Stimulated activated CD8-positive, alpha-beta memory T cell treated with anti-CD3 and anti-CD28 coated beads, Interleukin-4, amount 100 ng/mL, for 4 hours (primary cell): ENCODE measurements around the gene IRF8.

Experiments used
- DNase-seq, 2 donors: peaks; one replicate each; pipeline ENCODE4 v3.0.0-alpha.2; 2020; ENCODE audit warnings: low read depth in 2 of 2, low spot score in 1 of 2

The IRF8 gene

DNA sequence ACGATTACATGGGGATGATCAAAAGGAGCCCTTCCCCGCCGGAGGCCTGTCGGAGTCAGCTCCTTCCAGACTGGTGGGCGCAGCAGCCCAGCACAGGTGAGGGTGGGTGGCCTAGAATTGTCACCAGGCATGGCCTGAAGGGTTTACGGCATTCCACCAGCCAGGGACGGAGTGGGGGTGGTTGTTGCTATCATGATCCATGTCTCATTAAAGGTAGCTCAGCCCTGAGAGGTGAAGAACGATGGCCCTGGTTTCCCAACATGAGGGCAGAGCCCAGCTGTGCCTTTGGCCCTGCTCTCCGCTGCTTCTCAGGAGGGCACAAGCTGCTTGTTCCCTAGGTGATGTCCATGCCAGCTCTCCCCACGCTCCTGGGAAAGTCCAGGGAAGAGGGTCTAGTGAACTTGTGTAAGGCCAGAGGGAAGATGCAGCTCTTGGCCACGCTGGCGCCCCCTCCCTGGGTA, 14.2 kb downstream of the IRF8 start:
- no peak for DNase-seq

DNA sequence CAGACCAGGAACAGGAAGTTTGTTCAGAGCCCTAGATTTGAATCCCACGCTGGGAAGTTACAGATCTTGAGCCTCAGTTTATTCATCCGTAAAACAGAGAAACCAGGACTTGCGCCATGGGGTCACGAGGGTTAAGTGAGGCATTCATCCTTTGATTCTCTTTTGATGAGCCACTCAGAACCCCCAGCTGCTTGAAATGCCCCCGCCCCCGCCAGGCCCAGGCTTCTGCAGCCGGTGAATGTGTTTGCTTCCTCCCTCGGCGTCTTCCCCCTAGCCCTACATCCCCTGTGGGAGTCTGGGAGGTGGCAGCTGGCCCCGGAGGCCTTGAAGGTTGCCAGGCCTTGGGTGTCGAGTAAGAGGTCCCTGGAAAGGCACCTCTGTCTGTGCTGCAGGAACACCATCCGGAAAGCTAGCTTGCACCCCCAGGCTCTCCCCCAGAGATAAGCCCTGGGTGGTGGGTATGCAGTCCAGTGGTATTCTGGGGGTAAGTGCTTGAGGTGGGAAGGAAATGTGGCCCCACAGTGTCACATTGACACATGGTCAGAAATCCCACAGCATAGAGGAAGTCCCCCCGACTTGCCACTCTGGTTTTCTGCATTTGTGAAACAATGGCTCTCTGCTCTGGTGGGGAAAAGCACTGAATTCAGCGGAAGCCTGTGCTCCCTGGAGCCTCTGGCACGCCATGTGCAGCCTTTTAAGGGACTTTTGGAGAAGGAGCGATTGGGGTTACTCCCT, 14.9 kb downstream of the IRF8 start:
- no peak for DNase-seq

DNA sequence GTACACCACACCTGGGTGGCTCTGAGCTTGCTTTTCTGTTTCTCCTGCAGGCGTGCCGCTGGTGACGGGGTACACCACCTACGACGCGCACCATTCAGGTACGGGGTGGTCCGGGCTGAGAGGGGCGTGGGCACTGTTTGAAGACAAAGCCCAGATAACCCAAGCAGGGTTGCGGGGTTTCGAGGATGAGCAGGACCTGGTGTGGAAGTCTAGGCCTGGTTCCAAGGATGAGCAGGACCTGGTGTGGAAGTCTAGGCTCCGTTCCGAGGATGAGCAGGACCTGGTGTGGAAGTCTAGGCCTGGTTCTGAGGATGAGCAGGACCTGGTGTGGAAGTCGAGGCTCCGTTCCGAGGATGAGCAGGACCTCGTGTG, 15.4 kb downstream of the IRF8 start:
- DNase-seq = no peak

DNA sequence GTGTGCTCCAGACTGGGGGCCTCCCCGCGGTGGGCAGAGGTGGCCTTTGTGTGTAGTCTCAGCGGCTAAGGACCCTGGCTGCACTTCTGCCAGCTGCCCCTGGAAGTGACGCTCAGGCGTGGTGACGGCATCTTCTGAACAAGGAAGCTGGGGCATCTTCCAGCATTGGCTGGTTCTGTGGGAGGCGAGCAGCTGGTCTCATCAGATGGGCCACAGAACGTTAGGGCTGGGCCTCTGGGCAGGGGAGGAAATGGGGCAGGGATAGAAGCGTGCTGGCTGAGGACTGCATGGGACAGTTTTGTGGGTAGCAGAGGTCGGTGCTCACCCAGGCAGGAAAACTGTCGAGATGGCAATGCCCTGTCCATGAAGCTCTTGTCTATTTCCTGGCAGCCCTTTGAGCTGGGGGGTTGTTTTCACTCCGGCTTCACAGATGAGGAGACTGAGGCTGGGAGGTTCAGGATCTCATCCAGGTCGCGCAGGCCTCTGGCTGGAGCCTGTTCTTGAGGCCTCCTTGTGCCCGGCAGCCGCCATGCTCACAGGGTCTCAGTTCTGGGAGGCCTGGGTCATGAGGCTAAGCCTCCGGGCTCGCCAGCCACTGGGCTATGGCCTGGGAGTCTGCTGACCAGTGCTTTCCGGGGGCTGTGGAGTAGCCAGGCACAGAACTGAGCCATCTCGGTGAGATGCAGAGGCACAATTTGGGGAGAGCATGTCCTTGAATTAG, 16.3 kb downstream of the IRF8 start:
- DNase-seq = no peak

DNA sequence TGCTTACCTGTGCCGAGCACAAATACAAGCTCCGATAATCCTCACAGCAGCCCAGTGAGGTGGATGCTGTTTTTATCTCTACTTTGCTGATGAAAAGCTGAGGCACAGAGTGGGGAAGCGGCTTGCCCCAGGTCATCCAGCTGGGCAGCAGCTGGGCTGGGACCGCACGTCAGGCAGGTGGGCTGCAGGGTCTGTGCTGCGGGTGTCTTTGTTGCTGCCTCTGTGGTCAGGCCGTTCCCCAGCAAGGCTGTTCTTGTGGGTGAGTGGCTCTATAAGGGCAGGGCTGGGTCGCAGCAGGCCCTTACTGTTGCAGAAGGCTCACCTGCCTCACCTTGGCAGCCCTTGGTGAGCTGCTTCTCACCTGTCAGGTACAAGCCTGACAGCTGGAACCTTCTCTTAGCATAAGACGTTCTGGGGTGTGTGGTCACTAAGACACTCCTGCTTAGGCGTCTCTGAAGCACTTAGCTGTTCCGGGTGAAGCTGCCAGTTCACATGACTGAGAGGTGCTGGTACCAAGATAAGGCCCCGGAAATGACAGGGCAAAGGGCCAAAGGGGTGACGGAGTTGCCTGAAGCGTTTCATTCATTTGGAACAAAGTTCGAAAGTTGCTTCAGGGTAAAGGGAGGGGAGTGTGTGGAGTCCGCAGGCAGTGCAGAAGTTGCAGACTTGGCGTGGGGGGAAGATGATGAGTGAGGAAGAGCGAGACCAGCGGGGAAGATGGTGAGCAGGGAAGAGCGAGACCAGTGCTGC, 17.4 kb downstream of the IRF8 start:
- no peak for DNase-seq

DNA sequence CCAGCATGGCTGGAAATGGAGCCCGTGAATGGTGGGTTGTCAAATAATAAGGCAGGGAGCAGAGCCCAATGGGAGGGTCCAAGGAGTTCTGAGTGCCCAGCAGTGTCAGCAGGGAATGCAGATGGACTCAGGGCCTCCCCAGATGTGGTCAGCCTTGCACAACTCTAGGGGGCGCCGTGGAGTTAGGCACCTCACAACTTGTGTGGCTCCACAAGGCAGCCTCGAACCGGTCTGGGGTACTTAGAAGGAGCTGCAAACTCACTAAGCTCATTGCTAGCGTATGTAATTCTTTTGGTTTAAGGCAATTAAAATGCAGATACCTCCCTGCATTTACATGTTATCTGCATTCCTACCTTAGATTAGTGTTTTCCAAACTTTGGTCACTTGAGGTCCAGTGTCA, 18.1 kb downstream of the IRF8 start:
- no peak for DNase-seq

DNA sequence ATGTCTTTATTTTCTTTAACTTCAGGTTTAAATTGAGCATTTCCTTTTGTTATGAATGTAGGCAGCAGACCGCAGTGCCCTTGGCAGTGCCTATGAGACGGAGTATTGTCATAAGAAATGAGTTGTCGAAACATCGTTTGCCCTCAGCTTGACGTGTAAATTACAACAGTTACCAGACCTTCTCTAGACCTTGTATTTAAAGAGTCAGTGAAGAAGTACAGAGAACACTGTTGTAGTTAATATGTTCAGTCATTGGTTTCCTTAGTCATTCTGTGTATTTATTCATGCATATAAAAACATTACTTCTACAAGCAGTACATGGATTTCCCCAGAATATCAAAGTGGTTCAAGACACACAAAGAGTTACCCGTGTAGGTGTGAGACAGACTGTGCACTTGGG, 19.0 kb downstream of the IRF8 start:
- no peak for DNase-seq

DNA sequence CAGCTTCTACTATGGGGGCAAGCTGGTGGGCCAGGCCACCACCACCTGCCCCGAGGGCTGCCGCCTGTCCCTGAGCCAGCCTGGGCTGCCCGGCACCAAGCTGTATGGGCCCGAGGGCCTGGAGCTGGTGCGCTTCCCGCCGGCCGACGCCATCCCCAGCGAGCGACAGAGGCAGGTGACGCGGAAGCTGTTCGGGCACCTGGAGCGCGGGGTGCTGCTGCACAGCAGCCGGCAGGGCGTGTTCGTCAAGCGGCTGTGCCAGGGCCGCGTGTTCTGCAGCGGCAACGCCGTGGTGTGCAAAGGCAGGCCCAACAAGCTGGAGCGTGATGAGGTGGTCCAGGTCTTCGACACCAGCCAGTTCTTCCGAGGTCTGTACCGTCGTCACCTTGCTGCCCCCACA, 19.5 kb downstream of the IRF8 start:
- DNase-seq = no peak

DNA sequence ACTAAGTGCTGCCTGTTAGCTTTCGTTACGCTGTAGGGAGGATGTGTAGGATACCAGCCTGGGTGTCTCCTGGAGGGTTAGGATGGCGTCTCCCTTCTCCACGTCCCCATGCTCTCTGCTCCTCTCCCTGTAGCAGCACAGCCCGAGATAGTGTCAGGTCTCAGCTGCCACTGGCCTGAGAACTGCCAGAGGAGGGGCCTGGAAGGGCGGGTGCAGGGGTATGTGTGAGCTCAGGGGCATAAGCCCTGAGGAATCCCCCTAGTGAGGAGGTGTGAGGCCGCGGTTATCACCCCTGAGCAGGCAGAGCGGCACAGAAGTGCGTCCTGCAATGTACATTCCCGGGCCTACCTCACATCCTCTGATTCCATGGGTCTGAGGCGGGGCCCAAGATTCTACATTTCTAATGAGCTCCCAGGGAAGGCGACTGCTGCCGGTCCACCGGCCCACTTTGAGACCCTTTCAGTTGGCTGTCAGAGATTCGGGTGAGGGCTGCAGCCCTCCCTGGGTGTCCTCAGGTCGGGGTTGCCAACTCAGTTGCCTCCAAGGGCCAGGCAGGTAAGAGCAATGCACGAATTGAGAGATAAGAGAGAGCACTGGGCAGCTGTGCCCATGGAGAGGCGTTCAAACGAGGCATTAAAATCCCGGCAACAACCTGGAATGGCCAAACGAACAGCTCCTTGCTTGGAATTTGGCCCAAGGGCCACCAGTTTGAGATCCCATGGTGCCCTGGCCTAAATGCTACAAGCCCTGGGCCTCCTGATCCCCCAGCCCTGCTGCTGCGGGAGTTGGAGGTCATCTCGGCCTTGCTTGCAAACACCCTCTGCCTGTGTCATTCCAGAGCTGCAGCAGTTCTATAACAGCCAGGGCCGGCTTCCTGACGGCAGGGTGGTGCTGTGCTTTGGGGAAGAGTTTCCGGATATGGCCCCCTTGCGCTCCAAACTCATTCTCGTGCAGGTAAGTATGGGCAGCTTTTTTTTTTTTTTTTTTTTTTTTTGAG, 20.6 kb downstream of the IRF8 start:
- DNase-seq = no peak

DNA sequence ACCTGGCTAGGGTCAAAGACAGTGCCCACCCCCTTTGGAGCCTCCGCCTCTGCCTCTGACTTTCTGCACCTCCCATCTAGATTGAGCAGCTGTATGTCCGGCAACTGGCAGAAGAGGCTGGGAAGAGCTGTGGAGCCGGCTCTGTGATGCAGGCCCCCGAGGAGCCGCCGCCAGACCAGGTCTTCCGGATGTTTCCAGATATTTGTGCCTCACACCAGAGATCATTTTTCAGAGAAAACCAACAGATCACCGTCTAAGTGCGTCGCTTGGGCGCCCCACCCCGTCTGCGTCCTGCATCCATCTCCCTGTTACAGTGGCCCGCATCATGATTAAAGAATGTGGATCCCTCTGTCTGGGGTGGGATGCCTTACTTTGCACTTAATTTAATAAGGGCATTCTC, 22.1 kb downstream of the IRF8 start:
- no peak for DNase-seq

DNA sequence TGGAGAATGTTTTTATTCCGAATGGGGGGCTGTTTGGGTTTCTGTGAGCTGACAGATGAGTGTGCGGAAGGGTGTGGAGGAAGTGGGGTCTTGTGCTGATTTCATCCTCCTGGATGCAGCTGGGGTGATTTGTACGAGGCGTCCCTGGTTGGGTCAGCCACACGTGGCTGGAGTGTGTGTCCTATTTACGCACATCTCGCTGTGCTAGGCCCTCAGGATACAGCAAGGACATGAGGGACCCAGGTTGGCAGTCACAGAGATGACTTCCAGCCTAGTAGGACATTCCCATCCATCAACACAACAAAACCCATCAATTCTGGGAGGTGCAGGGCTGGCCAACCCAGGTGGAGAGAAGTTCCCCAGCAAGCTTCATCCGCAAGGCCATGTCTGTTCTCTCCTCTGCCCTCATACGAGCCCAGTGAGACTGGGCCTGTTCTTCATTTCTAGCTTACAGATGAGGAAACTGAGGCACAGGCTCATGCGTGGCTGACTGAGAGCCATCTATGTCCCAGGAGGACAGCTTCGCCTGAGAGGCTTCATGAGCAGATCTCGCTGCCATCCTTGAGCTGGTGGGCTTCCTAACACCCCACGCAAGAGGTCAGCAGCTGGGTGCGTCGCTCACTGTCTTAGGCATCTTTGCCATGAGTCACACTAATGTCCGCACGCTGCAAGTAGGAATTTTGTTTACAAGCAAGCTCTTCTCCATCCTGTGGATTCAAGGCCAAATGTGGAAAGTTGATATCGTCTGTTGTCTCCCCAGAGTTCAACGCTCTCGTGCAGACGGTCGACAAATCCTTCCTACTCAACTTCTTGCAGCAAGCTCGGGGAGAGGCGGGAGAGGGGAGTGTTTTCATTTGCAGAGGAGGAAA, 24.4 kb downstream of the IRF8 start:
- no peak for DNase-seq

DNA sequence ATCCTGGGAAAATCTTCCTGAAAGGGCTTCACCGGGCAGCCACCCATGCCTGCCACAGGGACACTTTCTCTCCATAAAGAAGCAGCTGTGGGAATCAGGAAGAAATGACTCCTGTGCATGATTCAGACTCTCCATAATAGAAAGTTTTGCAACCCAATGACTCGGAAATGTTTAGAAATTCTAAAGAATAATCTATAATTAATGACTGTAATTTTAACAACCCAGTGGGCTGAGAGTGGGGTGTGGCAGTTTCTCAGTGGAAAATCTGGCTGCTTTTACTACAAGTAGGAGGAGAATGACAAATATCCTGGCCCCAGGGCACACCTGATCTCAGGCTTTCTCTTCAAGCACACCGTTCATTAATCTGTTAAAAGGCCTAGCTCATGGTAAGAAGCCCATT, 25.7 kb downstream of the IRF8 start:
- DNase-seq = no peak

DNA sequence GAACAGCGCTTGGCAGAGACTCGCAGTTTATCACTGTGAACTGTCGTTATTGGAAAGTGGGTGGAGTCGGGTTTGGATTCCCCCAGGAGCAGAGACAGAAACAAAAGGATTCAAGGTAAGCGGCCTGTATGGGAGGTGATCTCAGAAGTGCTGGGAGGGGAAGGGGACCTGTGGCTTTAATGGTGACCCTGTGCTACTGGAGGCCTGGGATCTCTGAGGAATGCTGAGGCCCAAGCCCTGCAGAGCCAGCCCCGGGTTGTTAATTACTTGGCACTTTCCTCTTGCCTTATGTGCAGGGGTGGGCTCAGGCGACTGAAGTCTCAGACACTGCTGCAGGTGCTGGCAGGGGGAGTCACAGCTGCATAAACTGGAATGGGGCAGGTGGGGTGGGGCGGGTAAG, 27.4 kb downstream of the IRF8 start:
- DNase-seq = no peak

DNA sequence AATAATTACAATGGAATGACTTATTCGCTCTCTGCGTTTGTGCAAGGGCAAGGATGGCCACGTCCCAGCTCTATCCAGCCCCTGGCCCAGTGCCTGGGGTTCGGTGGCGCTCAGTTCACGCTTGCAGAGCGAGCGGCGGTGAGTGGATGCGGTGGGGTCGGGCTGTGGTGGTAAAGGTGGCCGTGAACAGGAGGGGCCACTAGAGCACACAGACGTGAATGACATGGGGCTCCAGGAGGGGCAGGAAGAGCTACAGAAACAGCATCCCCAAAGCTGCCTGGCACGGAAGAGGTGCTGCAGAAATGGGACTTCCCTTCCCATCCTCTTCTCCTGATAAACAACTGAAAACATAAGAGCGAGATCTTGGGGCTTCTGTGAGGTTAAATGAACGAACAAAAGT, 28.4 kb downstream of the IRF8 start:
- no peak for DNase-seq

DNA sequence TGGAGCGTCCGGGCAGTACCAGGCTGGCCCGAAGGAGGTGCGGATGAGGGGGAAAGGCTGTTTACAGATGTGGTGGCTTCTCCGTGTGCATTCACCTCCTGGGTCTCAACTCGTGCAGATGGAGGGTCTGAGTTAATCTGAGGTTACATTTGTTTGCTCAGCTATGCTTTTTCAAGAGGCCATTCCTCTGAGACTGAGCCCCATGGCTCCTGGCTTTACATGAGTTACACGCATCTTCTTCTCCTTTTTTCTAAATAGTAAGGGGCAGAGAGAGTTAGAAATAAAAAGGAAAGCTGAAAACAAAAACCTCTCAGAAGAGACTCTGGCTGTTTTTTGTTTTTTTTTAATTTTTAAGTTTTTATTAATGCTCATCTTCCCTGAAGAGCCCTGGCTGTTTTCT, 29.0 kb downstream of the IRF8 start:
- DNase-seq = no peak

DNA sequence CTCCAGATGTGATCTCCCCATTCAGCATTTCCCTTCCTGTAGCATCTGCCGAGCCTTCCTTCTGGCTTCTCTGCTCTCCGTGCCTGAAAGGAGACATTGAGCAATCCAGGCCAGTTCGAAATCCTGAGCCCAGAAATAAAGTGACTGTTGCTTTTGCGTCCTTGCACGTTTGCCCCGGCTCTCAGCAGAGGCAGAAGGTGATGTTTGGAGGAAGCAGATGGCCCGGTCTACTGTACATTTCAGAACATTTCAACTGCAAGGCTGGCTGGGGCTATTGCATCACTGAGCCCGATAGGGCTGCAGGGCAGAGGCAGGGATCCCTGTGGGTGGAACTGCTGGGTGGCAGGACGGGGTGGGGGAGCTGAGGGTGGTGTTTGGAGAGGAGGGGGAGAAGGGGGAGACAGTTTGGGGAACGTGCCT, 29.4 kb downstream of the IRF8 start:
- no peak for DNase-seq

DNA sequence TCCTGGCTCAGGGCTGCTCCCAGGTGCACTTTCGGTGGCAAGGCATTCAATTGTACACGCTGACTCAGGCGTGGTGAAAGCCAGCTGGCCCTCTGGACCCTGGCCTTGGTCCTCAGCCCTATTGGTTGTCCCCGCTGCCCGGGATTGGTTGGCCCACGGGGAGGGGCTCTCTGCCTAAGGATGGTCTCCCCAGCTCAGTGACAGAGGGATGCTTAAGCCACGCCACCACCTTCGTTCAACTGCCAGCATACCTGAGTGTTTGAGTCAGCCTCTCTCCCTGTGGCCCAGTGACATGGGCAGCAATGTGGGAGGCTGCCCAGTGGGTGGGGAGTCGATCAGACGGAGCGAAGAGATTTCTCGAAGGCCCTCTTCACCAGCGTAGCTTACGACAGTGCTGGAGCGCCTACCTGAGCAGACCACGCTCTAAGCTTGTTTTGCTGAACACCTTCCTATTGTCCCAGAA, 30.3 kb downstream of the IRF8 start:
- DNase-seq = no peak

DNA sequence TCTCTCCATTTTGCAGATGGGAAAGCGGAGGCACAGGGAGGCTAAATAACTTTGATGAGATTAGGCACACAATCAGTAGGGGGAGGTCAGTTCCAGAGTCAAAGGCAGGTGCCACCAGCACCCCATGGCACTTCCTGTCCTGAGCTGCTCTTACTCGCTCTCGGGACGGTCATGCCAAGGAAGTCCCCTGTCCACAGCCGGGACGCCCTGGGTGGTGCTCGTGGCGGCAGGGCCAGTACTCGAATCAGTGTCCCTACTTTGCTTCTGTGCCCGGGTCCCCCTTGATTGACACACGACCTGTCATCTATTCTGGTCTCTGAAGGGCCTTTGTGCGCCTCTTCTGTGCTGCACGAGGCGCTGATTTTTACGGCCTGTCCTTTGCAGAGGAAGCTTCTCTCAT, 31.3 kb downstream of the IRF8 start:
- no peak for DNase-seq

DNA sequence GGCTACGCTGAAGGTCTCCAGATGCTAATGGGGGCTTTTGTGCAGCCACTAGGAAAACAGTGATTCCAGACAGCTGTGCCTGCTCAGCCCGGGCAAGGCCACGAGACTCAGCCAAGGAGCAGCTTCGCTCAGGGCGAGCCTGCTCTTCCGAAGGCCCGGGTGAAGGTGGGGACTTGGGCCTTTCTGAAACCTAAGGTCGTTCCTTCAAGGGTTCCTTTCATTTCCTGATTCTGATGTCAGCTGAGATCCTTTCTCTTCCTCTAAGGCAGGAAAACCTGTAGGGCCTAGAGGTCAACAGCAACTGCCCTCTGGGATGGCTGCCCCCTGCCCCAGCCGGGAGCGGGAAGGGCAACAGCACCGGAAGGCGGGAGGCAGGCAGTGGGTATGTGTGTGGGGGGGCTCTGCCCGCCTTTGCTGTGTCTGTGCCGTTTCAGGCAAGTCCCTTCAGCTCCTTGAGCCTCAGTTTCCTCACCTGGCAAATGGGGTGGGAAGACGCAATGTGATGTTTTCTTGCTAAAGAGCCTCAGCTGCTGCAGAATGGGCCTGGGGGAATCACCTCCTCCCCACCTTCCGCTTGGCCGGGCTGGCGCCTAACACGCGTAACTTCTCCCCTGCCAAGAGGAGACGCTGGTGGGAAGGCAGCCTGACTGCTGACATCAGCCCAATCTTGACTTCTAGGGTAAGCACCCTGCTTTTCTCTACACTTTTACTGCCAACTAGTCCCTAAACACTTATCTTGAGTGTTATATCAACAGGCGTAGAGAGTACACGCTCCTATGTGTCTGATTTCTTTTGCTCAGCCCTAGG, 32.8 kb downstream of the IRF8 start:
- DNase-seq = no peak
